ACC112 (cell line): ENCODE results near the gene VWA1.
"Not testable (repeated sequence)": the region's sequence is repeated elsewhere in the genome, so short reads cannot be mapped to it uniquely, and the experiment has no call there.

Experiments used
- H2AFZ ChIP-seq: fragments of 200-600 bp; sonication (generic); one replicate; pipeline ENCODE4 v1.6.0; 2017; ENCODE audit warnings: antibody characterized with exemption, low read length; ENCODE audit not compliant: unreplicated experiment
- H3K27ac ChIP-seq: fragments of 200-600 bp; sonication (generic); 2 replicates; pipeline ENCODE4 v1.5.1; 2014; ENCODE audit warnings: low read depth, mild to moderate bottlenecking, antibody characterized with exemption, low read length, moderate library complexity
- H3K27me3 ChIP-seq: fragments of 200-600 bp; sonication (generic); 2 replicates; pipeline ENCODE4 v1.6.1; 2014; ENCODE audit warnings: mild to moderate bottlenecking, antibody characterized with exemption, low read length, moderate library complexity, mixed read lengths; ENCODE audit not compliant: insufficient read depth
- H3K36me3 ChIP-seq: fragments of 200-600 bp; sonication (generic); 2 replicates; pipeline ENCODE4 v1.6.1; 2016; ENCODE audit warnings: mild to moderate bottlenecking, antibody characterized with exemption, low read length, moderate library complexity, mixed read lengths; ENCODE audit not compliant: insufficient read depth
- H3K4me1 ChIP-seq: fragments of 200-600 bp; sonication (generic); one replicate; pipeline ENCODE4 v1.6.1; 2016; ENCODE audit warnings: low read length, mixed read lengths; ENCODE audit not compliant: insufficient read depth, unreplicated experiment, control insufficient read depth
- H3K4me3 ChIP-seq: fragments of 200-600 bp; sonication (generic); 2 replicates; pipeline ENCODE4 v1.5.1; 2014; ENCODE audit warnings: mild to moderate bottlenecking, low read depth, low read length
- H3K79me2 ChIP-seq: fragments of 200-600 bp; sonication (generic); one replicate; pipeline ENCODE4 v1.6.0; 2016; ENCODE audit warnings: low read length; ENCODE audit not compliant: control insufficient read depth, unreplicated experiment, insufficient read depth

VWA1 gene

GRCh38 chr1:1451696-1452364 is 16.3 kb downstream of the VWA1 start:
- no peak overlapping the region for H2AFZ ChIP-seq
- H3K4me1 ChIP-seq, result no peaks in the 10 kb centered on the region
- no peak overlapping the region for H3K4me3 ChIP-seq
- H3K27me3 ChIP-seq, result peaks cover 4% of the 10 kb centered on the region; the same call in 1 of the 2 replicates
- H3K79me2 ChIP-seq, result no peaks in the 10 kb centered on the region
- no peaks in the 10 kb centered on the region for H3K36me3 ChIP-seq
- H3K27ac ChIP-seq, result no peak overlapping the region

- H3K4me1 ChIP-seq, H3K36me3 ChIP-seq, H3K4me3 ChIP-seq, H3K27me3 ChIP-seq, H3K27ac ChIP-seq, H3K79me2 ChIP-seq, H2AFZ ChIP-seq: not testable (repeated sequence)
Observed at GRCh38 chr1:1452365-1452739, 16.9 kb downstream of the VWA1 start.

GRCh38 chr1:1452882-1453281 is 17.4 kb downstream of the VWA1 start:
- Histone ChIP-seq H3K4me1 (no peaks in the 10 kb centered on the region), H3K27me3 (peaks cover 4% of the 10 kb centered on the region; the same call in 1 of the 2 replicates), H3K27ac (no peak overlapping the region), H3K36me3 (no peaks in the 10 kb centered on the region), H3K4me3 (no peak overlapping the region), H2AFZ (no peak overlapping the region), H3K79me2 (no peaks in the 10 kb centered on the region)

- H2AFZ ChIP-seq, H3K27me3 ChIP-seq, H3K79me2 ChIP-seq, H3K4me1 ChIP-seq, H3K36me3 ChIP-seq, H3K27ac ChIP-seq, H3K4me3 ChIP-seq: not testable (repeated sequence)
Observed at GRCh38 chr1:1454286-1455056, 19.0 kb downstream of the VWA1 start.

GRCh38 chr1:1455366-1455884 is 19.9 kb downstream of the VWA1 start:
- no peaks in the 10 kb centered on the region for H3K4me1 ChIP-seq
- H3K27me3 ChIP-seq, result no peaks in the 10 kb centered on the region
- no peaks in the 10 kb centered on the region for H3K79me2 ChIP-seq
- no peak overlapping the region for H2AFZ ChIP-seq
- H3K36me3 ChIP-seq, result no peaks in the 10 kb centered on the region
- no peak overlapping the region for H3K27ac ChIP-seq
- no peak overlapping the region for H3K4me3 ChIP-seq

GRCh38 chr1:1455934-1456333 is 20.4 kb downstream of the VWA1 start:
- not testable (repeated sequence) for H2AFZ ChIP-seq, H3K4me3 ChIP-seq, H3K27me3 ChIP-seq, H3K27ac ChIP-seq, H3K4me1 ChIP-seq, H3K36me3 ChIP-seq, H3K79me2 ChIP-seq

GRCh38 chr1:1456683-1457255 is 21.3 kb downstream of the VWA1 start:
- not testable (repeated sequence) for H3K36me3 ChIP-seq, H3K27me3 ChIP-seq, H2AFZ ChIP-seq, H3K79me2 ChIP-seq, H3K4me3 ChIP-seq, H3K4me1 ChIP-seq, H3K27ac ChIP-seq

GRCh38 chr1:1459156-1459555 is 23.7 kb downstream of the VWA1 start:
- H3K4me3 ChIP-seq, H3K36me3 ChIP-seq, H3K4me1 ChIP-seq, H3K27ac ChIP-seq, H3K27me3 ChIP-seq, H3K79me2 ChIP-seq, H2AFZ ChIP-seq: not testable (repeated sequence)

- H3K27ac ChIP-seq, H3K4me1 ChIP-seq, H3K27me3 ChIP-seq: not testable (repeated sequence)
Observed at GRCh38 chr1:1459711-1460110, 24.2 kb downstream of the VWA1 start.

GRCh38 chr1:1460540-1461130 is 25.1 kb downstream of the VWA1 start:
- Histone ChIP-seq H3K27me3 (no peaks in the 10 kb centered on the region), H3K4me1 (no peaks in the 10 kb centered on the region), H3K36me3 (no peaks in the 10 kb centered on the region), H3K27ac (no peak overlapping the region), H3K79me2 (no peaks in the 10 kb centered on the region), H2AFZ (no peak overlapping the region), H3K4me3 (no peak overlapping the region)

More at GRCh38 chr1:1459711-1460110, 24.2 kb downstream of the VWA1 start:
- H3K4me3 ChIP-seq, H3K79me2 ChIP-seq, H2AFZ ChIP-seq, H3K36me3 ChIP-seq: not testable (repeated sequence)
